NB4 (cell line): Measurements from ENCODE around the gene PRIM1.

Experiments
- POLR2A ChIP-seq: IDR thresholded peaks from 2 replicates; pipeline ENCODE4 v1.6.1; 2011; ENCODE audit warnings: mild to moderate bottlenecking; ENCODE audit not compliant: insufficient read length; ENCODE audit errors: extremely low read depth
- TF ChIP-seq, protein P1 (sequence below): IDR thresholded peaks from one replicate; pipeline ENCODE4 v1.5.1; 2012; ENCODE audit warnings: low read depth, low read length

- TF ChIP-seq, protein P1, sequence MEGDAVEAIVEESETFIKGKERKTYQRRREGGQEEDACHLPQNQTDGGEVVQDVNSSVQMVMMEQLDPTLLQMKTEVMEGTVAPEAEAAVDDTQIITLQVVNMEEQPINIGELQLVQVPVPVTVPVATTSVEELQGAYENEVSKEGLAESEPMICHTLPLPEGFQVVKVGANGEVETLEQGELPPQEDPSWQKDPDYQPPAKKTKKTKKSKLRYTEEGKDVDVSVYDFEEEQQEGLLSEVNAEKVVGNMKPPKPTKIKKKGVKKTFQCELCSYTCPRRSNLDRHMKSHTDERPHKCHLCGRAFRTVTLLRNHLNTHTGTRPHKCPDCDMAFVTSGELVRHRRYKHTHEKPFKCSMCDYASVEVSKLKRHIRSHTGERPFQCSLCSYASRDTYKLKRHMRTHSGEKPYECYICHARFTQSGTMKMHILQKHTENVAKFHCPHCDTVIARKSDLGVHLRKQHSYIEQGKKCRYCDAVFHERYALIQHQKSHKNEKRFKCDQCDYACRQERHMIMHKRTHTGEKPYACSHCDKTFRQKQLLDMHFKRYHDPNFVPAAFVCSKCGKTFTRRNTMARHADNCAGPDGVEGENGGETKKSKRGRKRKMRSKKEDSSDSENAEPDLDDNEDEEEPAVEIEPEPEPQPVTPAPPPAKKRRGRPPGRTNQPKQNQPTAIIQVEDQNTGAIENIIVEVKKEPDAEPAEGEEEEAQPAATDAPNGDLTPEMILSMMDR = no peak
- no peak for TF ChIP-seq POLR2A
Observed at GRCh38 chr12:56787498-56787897, 35.4 kb upstream of the PRIM1 start.
